ENCODE measurements around the gene AGAP5. TPM values are rescaled to one million over a fixed set of nuclear protein-coding genes. Genes with fewer than 3 reads are reported as not detected.

Gene AGAP5
- total and polyA plus RNA-seq, 7 experiments from 2014 or later, result 7.8 to 16.6 (median 10.5) TPM; not detected in 2

DNA sequence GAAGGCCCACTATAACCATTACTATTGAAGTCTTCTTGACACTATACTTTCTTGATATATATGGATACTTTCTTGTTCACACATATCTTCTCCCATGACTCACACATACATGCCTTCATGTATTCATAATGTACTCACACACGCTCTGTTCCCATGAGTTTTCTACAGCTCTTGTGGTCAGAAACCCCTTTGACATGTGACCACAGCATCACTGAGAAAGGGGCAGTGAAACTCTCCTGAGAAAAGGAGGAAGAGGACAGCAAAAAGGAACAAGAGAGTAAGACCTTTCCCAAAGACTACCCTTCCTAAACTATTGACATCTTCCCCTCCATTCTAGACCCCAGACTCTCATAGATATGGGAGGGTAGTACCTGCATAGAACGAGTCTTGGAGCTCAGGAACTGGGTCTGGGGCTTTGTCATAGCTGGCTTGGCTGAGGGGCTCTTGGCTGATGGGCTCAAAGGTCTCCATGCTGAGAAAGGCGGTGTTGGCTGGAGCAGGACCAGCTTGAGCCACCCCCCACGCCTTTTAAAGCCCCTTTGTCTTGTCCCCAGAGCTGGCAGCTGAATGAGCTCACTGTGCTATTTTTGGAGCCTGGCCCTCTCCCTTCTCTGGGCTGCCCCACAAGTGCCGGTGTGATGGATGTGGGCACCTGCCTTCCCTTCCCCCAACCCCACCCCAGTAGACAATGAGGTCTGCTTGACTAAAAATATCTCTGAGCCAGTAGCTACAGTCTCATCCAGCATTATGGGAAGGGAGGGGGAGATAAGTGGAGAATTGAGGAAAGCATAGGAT, 47.2 kb downstream of the AGAP5 start:
- H3K27ac ChIP-seq (ENCODE audit: low read depth, low read length), result no peak overlapping the region
- no peaks in the 10 kb centered on the region for H3K27me3 ChIP-seq (ENCODE audit: control insufficient read depth in 2 of 2, insufficient read depth in 2 of 2, low read length in 2 of 2)
- no peaks in the 10 kb centered on the region for H3K4me1 ChIP-seq (ENCODE audit: control insufficient read depth in 2 of 2, insufficient read depth in 2 of 2, low read length in 2 of 2)
- Mint-ChIP-seq H3K27me3 (peaks cover 0 to 14% (median 7%) of the 10 kb centered on the region in 5 donors), H3K36me3 (no peaks in the 10 kb centered on the region), H3K4me1 (peaks cover 0 to 8% (median 0%) of the 10 kb centered on the region in 7 donors), H3K9me3 (peaks cover 0 to 3% (median 0%) of the 10 kb centered on the region in 11 donors), H3K4me3 (no peak overlapping the region), H3K27ac (no peak overlapping the region)
- DNase-seq, result no peak
- ChIA-PET CTCF (interaction anchor here (1.3 kb wide), 1 partner anchor 121 kb away, joined by 5 read pairs; no protein-coding TSS in a partner anchor), POLR2A (no interaction called here)
- peak; percentile 45 for ATAC-seq
- H3K9me3 ChIP-seq (ENCODE audit: control insufficient read depth in 2 of 3, low read length in 3 of 3), result no peaks in the 10 kb centered on the region
- H3K4me3 ChIP-seq (ENCODE audit: low read length), result no peak overlapping the region
- intact Hi-C loops (cut with micrococcal nuclease), result no loop called here
- H3K36me3 ChIP-seq (ENCODE audit: control insufficient read depth in 2 of 3, insufficient read depth in 3 of 3, low read length in 3 of 3), result no peaks in the 10 kb centered on the region

DNA sequence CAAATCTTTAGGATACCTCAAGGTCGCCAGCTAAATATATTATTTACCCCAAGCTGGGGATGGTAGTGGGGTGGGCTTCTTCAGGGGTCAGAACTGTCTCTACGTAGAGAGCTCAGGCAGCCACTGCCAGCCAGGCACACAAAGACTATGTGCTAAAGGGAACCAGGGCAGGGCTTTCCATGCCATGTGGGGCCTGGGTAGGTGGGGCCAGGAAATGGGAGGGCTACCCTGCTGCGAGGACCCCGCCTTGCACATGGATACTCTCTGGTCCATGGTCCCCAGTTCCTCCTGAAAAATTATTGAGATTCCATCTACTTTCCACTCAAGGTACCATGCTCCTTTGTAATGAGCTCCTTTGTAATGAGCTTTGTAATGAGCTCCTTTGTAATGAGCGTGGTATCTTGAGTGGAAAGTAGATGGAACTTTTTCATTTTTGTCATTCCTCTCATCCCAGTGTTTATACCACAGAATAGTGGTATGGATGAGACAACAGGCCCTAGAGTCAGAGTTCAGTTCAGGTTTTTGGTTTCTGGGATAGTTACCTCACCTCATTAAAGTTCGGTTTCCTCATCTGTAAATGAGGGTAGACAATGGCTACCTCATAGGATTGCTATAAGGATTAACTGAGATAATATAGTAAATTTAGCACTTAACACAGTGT, 47.9 kb downstream of the AGAP5 start:
- Histone ChIP-seq H3K4me3 (ENCODE audit: low read length) (no peak overlapping the region), H3K4me1 (ENCODE audit: control insufficient read depth in 2 of 2, insufficient read depth in 2 of 2, low read length in 2 of 2) (no peaks in the 10 kb centered on the region), H3K27me3 (ENCODE audit: control insufficient read depth in 2 of 2, insufficient read depth in 2 of 2, low read length in 2 of 2) (no peaks in the 10 kb centered on the region), H3K27ac (ENCODE audit: low read depth, low read length) (no peak overlapping the region), H3K9me3 (ENCODE audit: control insufficient read depth in 2 of 3, low read length in 3 of 3) (no peaks in the 10 kb centered on the region), H3K36me3 (ENCODE audit: control insufficient read depth in 2 of 3, insufficient read depth in 3 of 3, low read length in 3 of 3) (no peaks in the 10 kb centered on the region)
- Mint-ChIP-seq H3K36me3 (no peaks in the 10 kb centered on the region), H3K9me3 (peaks cover 0 to 5% (median 0%) of the 10 kb centered on the region in 11 donors), H3K27ac (no peak overlapping the region), H3K27me3 (peaks cover 0 to 14% (median 7%) of the 10 kb centered on the region in 5 donors), H3K4me3 (peak overlapping the region in 2 of 10 donors; percentile 67 to 83), H3K4me1 (peaks cover 0 to 8% (median 0%) of the 10 kb centered on the region in 7 donors)
- ChIA-PET POLR2A (no interaction called here), CTCF (interaction anchor here (1.3 kb wide), 1 partner anchor 120 kb away, joined by 5 read pairs; no protein-coding TSS in a partner anchor)
- ATAC-seq, result no peak
- intact Hi-C loops (cut with micrococcal nuclease), result no loop called here
- DNase-seq, result no peak

GRCh38 chr10:73648975-73649829, 48.7 kb downstream of the AGAP5 start:
- intact Hi-C loops (cut with micrococcal nuclease), result no loop called here
- ATAC-seq (no peak), DNase-seq (no peak)
- peak overlapping the region in 9 of 10 donors; percentile 4 to 83 (median 33) for H3K4me3 Mint-ChIP-seq
- peaks cover 0 to 14% (median 7%) of the 10 kb centered on the region in 5 donors for H3K27me3 Mint-ChIP-seq
- Histone ChIP-seq H3K4me3 (ENCODE audit: low read length) (no peak overlapping the region), H3K4me1 (ENCODE audit: control insufficient read depth in 2 of 2, insufficient read depth in 2 of 2, low read length in 2 of 2) (no peaks in the 10 kb centered on the region), H3K27me3 (ENCODE audit: control insufficient read depth in 2 of 2, insufficient read depth in 2 of 2, low read length in 2 of 2) (no peaks in the 10 kb centered on the region), H3K9me3 (ENCODE audit: control insufficient read depth in 2 of 3, low read length in 3 of 3) (no peaks in the 10 kb centered on the region), H3K36me3 (ENCODE audit: control insufficient read depth in 2 of 3, insufficient read depth in 3 of 3, low read length in 3 of 3) (no peaks in the 10 kb centered on the region), H3K27ac (ENCODE audit: low read depth, low read length) (no peak overlapping the region)
- no peak overlapping the region for H3K27ac Mint-ChIP-seq
- ChIA-PET CTCF (interaction anchor here (0.6 to 1.3 kb wide), 2 partner anchors 118 to 120 kb away, joined by 3 to 6 read pairs; no protein-coding TSS in a partner anchor), POLR2A (no interaction called here)
- H3K9me3 Mint-ChIP-seq, result peaks cover 0 to 5% (median 0%) of the 10 kb centered on the region in 11 donors
- no peaks in the 10 kb centered on the region for H3K36me3 Mint-ChIP-seq
- H3K4me1 Mint-ChIP-seq, result peaks cover 0 to 11% (median 4%) of the 10 kb centered on the region in 7 donors

- no peaks in the 10 kb centered on the region for H3K36me3 ChIP-seq (ENCODE audit: control insufficient read depth in 2 of 3, insufficient read depth in 3 of 3, low read length in 3 of 3)
- H3K4me1 Mint-ChIP-seq, result peaks cover 0 to 19% (median 6%) of the 10 kb centered on the region in 7 donors
- peak overlapping the region; percentile 42 for H3K27ac ChIP-seq (ENCODE audit: low read depth, low read length)
- no peaks in the 10 kb centered on the region for H3K36me3 Mint-ChIP-seq
- peak overlapping the region; percentile 54 for H3K4me3 ChIP-seq (ENCODE audit: low read length)
- no peaks in the 10 kb centered on the region for H3K9me3 ChIP-seq (ENCODE audit: control insufficient read depth in 2 of 3, low read length in 3 of 3)
- peak overlapping the region; percentile 25 to 83 (median 68) for H3K4me3 Mint-ChIP-seq
- no peak for ATAC-seq
- peaks cover 0 to 14% (median 7%) of the 10 kb centered on the region in 5 donors for H3K27me3 Mint-ChIP-seq
- no peak overlapping the region for H3K27ac Mint-ChIP-seq
- ChIA-PET CTCF (interaction anchor here (0.6 to 1.3 kb wide), 3 partner anchors 110 to 119 kb away, joined by 3 to 6 read pairs (median 4); no protein-coding TSS in a partner anchor), POLR2A (no interaction called here)
- no peaks in the 10 kb centered on the region for H3K27me3 ChIP-seq (ENCODE audit: control insufficient read depth in 2 of 2, insufficient read depth in 2 of 2, low read length in 2 of 2)
- no peaks in the 10 kb centered on the region for H3K4me1 ChIP-seq (ENCODE audit: control insufficient read depth in 2 of 2, insufficient read depth in 2 of 2, low read length in 2 of 2)
- intact Hi-C loops (cut with micrococcal nuclease), result no loop called here
- peaks cover 0 to 5% (median 0%) of the 10 kb centered on the region in 11 donors for H3K9me3 Mint-ChIP-seq
- no peak for DNase-seq
Observed at GRCh38 chr10:73647875-73648651, 49.8 kb downstream of the AGAP5 start.

DNA sequence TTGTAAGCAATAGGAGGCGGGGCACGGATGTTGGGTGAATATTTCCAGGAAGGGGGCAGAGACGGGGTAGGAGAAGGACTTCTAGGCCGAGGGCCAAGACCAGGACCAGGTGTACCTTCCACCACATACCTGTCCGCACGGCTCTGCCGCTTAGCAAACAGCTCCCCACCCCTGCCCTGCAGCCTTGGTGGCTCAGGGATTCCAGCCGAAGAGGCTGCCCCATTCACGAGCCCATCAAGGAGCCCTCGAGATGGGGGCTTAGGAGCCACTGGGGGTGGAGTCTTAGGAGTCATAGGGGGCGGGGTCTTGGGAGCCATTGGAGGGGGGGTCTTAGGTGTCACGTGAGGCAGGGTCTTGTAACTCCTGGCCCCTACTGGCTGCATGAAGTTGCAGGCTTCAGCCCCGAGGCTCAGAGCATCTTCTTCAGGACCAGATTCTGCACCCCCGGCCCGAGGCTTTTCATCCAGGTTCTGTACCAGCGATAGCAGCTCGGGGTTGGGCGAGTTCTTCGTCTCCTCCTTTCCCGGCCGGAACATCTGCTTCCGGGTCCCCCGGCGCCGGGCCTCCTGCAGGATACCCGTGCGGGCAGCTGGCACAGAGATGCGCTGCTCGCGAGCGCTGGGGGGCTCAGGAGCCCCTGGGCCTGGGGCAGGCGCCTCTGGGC, 50.6 kb downstream of the AGAP5 start:
- Mint-ChIP-seq H3K4me1 (peaks cover 0 to 19% (median 6%) of the 10 kb centered on the region in 7 donors), H3K4me3 (peak overlapping the region; percentile 25 to 83 (median 68)), H3K9me3 (peaks cover 0 to 5% (median 0%) of the 10 kb centered on the region in 11 donors), H3K27me3 (peaks cover 0 to 14% (median 7%) of the 10 kb centered on the region in 5 donors), H3K27ac (peak overlapping the region in 2 of 9 donors; percentile 61 to 74), H3K36me3 (no peaks in the 10 kb centered on the region)
- DNase-seq, result peak in 5 of 9 donors; percentile 8 to 29 (median 21)
- H3K27me3 ChIP-seq (ENCODE audit: control insufficient read depth in 2 of 2, insufficient read depth in 2 of 2, low read length in 2 of 2), result no peaks in the 10 kb centered on the region
- H3K4me3 ChIP-seq (ENCODE audit: low read length), result peak overlapping the region; percentile 54
- H3K9me3 ChIP-seq (ENCODE audit: control insufficient read depth in 2 of 3, low read length in 3 of 3), result no peaks in the 10 kb centered on the region
- H3K27ac ChIP-seq (ENCODE audit: low read depth, low read length), result peak overlapping the region; percentile 42
- ChIA-PET POLR2A (no interaction called here), CTCF (interaction anchor here (0.7 to 4.4 kb wide), 3 partner anchors 110 to 1540 kb away, joined by 3 to 89 read pairs (median 4); no protein-coding TSS in a partner anchor)
- ATAC-seq, result peak; percentile 32
- intact Hi-C loops (cut with micrococcal nuclease), result no loop called here
- no peaks in the 10 kb centered on the region for H3K36me3 ChIP-seq (ENCODE audit: control insufficient read depth in 2 of 3, insufficient read depth in 3 of 3, low read length in 3 of 3)
- H3K4me1 ChIP-seq (ENCODE audit: control insufficient read depth in 2 of 2, insufficient read depth in 2 of 2, low read length in 2 of 2), result no peaks in the 10 kb centered on the region

Measured in naive thymus-derived CD4-positive, alpha-beta T cell (primary cell).